Stromal cell of bone marrow (primary cell): ENCODE results near the gene SPEM2.
"Not testable (repeated sequence)": the region's sequence is repeated elsewhere in the genome, so short reads cannot be mapped to it uniquely, and the experiment has no call there.

ENCODE experiments used
- DNase-seq: peaks from one replicate; pipeline ENCODE4 v3.0.0-alpha.2; 2012; ENCODE audit warnings: low read depth

Gene SPEM2

GRCh38 chr17:7471729-7472128, 46.3 kb downstream of the SPEM2 start:
- no peak for DNase-seq

- DNase-seq, result not testable (repeated sequence)
These were observed 49.4 kb downstream of the SPEM2 start for GRCh38 chr17:7474767-7475166.

GRCh38 chr17:7475764-7476422, 50.5 kb downstream of the SPEM2 start:
- DNase-seq, result no peak

- DNase-seq, result no peak
These were observed 51.1 kb downstream of the SPEM2 start for GRCh38 chr17:7476494-7476893.

- no peak for DNase-seq
These were observed 51.5 kb downstream of the SPEM2 start for GRCh38 chr17:7476951-7477350.
